Dendritic cell treated with granulocyte-macrophage colony-stimulating factor and Interleukin-4, amounts not matched to agents 40 ng/mL and 50 ng/mL, for 4 days (primary cell): Measurements from ENCODE around the gene CELF1.

Source experiments
- H3K27ac Mint-ChIP-seq: one replicate; pipeline ENCODE4 v1.8.0; 2022; ENCODE audit warnings: mild to moderate bottlenecking, mixed read lengths
- H3K27me3 Mint-ChIP-seq: one replicate; pipeline ENCODE4 v1.8.0; 2022; ENCODE audit warnings: mild to moderate bottlenecking, mixed read lengths
- H3K36me3 Mint-ChIP-seq: one replicate; pipeline ENCODE4 v1.8.0; 2022; ENCODE audit warnings: low read depth, mixed read lengths
- H3K4me1 Mint-ChIP-seq: one replicate; pipeline ENCODE4 v1.8.0; 2022; ENCODE audit warnings: low read depth, mixed read lengths
- H3K4me3 Mint-ChIP-seq: one replicate; pipeline ENCODE4 v1.8.0; 2022; ENCODE audit warnings: mild to moderate bottlenecking, moderate library complexity, mixed read lengths
- H3K9me3 Mint-ChIP-seq: one replicate; pipeline ENCODE4 v1.8.0; 2022; ENCODE audit warnings: mixed read lengths
- intact Hi-C: fragments of 100-400 bp; cut with micrococcal nuclease; formaldehyde crosslinking; loops from one replicate; pipeline ENCODE4 v1.15.0; 2022

Gene CELF1

DNA sequence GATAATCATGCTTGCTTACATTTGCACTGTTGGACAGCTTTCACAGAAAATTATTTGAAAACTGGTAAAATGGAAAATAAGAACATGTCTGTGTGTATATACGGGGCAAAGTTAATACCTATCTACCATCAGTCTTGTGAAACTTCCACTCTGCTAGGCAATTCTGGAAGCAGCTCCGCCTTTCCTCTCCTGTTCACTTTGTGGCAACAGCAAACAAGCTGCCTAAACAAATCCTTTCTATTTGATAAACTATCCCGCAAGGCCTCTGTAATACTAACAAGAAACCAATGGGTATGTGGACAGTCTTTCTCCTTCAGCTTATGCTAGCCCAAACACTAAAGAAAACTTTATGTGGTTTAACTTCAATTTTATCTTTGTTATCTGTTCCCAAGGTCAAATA is 64.8 kb downstream of the CELF1 start:
- Mint-ChIP-seq H3K9me3 (no peaks in the 10 kb centered on the region), H3K27ac (peak overlapping the region; percentile 51), H3K27me3 (no peaks in the 10 kb centered on the region), H3K36me3 (peaks cover 79% of the 10 kb centered on the region), H3K4me3 (no peak overlapping the region), H3K4me1 (peaks cover 43% of the 10 kb centered on the region)
- intact Hi-C loops: loop anchor here (5.0 kb wide), 1 partner anchor 129 kb away; no protein-coding TSS in a partner anchor

GRCh38 chr11:47487421-47487820 is 65.5 kb downstream of the CELF1 start:
- Mint-ChIP-seq H3K4me1 (peaks cover 37% of the 10 kb centered on the region), H3K36me3 (peaks cover 86% of the 10 kb centered on the region), H3K9me3 (no peaks in the 10 kb centered on the region), H3K4me3 (no peak overlapping the region), H3K27me3 (no peaks in the 10 kb centered on the region), H3K27ac (no peak overlapping the region)
- intact Hi-C loops: loop anchor here (5.0 kb wide), 1 partner anchor 130 kb away; no protein-coding TSS in a partner anchor

DNA sequence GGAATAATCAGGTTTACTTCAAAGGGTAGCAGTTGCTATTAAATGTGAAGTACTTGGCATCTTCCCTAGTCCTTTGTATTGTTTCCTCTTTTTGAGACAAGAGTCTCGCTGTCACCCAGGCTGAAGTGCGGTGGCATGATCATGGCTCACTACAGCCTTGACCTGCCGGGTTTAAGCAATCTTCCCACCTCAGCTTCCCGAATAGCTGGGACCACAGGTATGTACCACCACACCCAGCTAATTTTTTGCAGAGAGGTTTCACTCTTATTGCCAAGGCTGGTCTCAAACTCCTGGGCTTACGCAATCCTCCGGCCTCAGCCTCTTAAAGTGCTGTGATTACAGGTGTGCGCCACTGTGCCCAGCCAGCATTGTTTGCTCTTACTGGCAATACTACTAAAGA is 67.8 kb downstream of the CELF1 start:
- Mint-ChIP-seq H3K27ac (no peak overlapping the region), H3K4me3 (no peak overlapping the region)
- intact Hi-C loops: loop anchor here (5.0 kb wide), 1 partner anchor 132 kb away; no protein-coding TSS in a partner anchor

DNA sequence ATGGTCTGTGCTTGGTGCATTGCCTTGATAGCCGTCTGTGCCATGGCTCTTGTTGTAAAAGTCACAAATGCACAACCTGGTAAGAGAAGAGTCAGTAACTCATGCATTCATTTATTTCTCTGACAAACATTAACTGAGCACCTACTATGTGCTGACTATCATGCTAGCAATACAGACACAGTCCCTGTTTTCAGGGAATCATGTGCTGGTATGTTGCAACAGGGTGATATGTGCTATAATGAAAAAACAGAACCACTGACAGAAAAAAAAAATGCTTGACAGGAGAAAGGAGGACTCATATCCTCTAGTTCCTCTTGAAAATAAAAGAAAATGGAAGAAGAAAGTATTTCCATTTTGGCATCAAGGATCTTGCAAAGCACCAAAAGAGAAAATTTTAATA is 69.5 kb downstream of the CELF1 start:
- H3K4me3 Mint-ChIP-seq: no peak overlapping the region
- H3K27ac Mint-ChIP-seq: peak overlapping the region; percentile 66
- intact Hi-C loops: no loop called here
- peaks cover 34% of the 10 kb centered on the region for H3K4me1 Mint-ChIP-seq
- peaks cover 100% of the 10 kb centered on the region for H3K36me3 Mint-ChIP-seq
- no peaks in the 10 kb centered on the region for H3K9me3 Mint-ChIP-seq
- no peaks in the 10 kb centered on the region for H3K27me3 Mint-ChIP-seq

More for the DNA sequence above, 67.8 kb downstream of the CELF1 start:
- Mint-ChIP-seq H3K4me1 (peaks cover 27% of the 10 kb centered on the region), H3K27me3 (no peaks in the 10 kb centered on the region), H3K36me3 (peaks cover 100% of the 10 kb centered on the region), H3K9me3 (no peaks in the 10 kb centered on the region)

- peaks cover 48% of the 10 kb centered on the region for H3K4me1 Mint-ChIP-seq
- no peaks in the 10 kb centered on the region for H3K27me3 Mint-ChIP-seq
- intact Hi-C loops: no loop called here
- H3K27ac Mint-ChIP-seq: no peak overlapping the region
- no peaks in the 10 kb centered on the region for H3K9me3 Mint-ChIP-seq
- H3K36me3 Mint-ChIP-seq: peaks cover 100% of the 10 kb centered on the region
- no peak overlapping the region for H3K4me3 Mint-ChIP-seq
Observed at GRCh38 chr11:47480762-47481161, 72.2 kb downstream of the CELF1 start.

GRCh38 chr11:47478651-47479329 is 74.1 kb downstream of the CELF1 start:
- Mint-ChIP-seq H3K27ac (peak overlapping the region; percentile 7), H3K4me3 (no peak overlapping the region), H3K27me3 (no peaks in the 10 kb centered on the region), H3K4me1 (peaks cover 38% of the 10 kb centered on the region), H3K9me3 (no peaks in the 10 kb centered on the region), H3K36me3 (peaks cover 100% of the 10 kb centered on the region)
- intact Hi-C loops: no loop called here

DNA sequence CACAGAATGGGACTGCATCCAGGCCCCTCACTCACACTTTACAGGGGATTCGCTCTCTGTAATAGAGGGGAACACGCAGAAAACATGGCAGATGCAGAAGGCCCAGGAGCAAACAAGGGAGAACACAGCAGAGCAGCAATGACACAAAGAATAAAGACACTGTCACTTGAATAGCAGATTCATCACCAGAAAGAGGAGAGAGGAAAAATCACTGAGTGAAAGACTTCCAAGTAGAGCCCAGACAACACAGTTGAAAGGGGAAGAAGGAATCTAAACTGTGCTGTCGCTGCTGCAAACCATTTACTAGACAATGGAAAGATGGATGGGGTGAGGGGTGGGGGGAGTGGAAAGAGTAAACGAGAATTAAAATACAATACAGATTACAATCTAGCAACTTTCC is 75.2 kb downstream of the CELF1 start:
- intact Hi-C loops: no loop called here
- Mint-ChIP-seq H3K9me3 (no peaks in the 10 kb centered on the region), H3K36me3 (peaks cover 100% of the 10 kb centered on the region), H3K27me3 (no peaks in the 10 kb centered on the region), H3K4me3 (no peak overlapping the region), H3K4me1 (peaks cover 37% of the 10 kb centered on the region), H3K27ac (peak overlapping the region; percentile 72)

DNA sequence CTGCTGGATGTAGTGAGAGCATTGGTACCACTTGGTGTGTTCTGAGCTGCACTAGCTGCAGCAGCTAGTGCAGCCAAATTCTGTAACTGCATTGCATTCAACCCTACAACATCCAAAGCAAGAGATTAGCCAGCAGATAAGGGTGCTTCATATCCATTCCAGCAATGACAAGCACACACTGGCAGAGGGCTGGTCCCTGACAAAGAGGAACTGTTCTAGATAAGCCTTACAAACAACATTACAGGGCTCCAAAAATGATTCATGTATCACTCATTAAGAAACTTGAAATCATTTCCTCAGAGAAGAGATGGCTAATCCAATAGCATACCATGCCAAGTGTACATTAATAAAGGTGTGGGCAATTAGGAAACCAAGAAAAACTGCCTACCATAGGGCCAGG is 75.6 kb downstream of the CELF1 start:
- intact Hi-C loops: no loop called here
- Mint-ChIP-seq H3K4me3 (no peak overlapping the region), H3K27ac (peak overlapping the region; percentile 72), H3K4me1 (peaks cover 37% of the 10 kb centered on the region), H3K36me3 (peaks cover 100% of the 10 kb centered on the region), H3K9me3 (no peaks in the 10 kb centered on the region), H3K27me3 (no peaks in the 10 kb centered on the region)

- peaks cover 57% of the 10 kb centered on the region for H3K4me1 Mint-ChIP-seq
- no peaks in the 10 kb centered on the region for H3K9me3 Mint-ChIP-seq
- peak overlapping the region; percentile 34 for H3K27ac Mint-ChIP-seq
Observed at GRCh38 chr11:47470671-47471070, 82.3 kb downstream of the CELF1 start.

GRCh38 chr11:47469361-47470179 is 83.4 kb downstream of the CELF1 start:
- H3K27ac Mint-ChIP-seq: peak overlapping the region; percentile 28
- peaks cover 98% of the 10 kb centered on the region for H3K36me3 Mint-ChIP-seq
- no peaks in the 10 kb centered on the region for H3K27me3 Mint-ChIP-seq
- intact Hi-C loops: no loop called here
- no peak overlapping the region for H3K4me3 Mint-ChIP-seq
- H3K9me3 Mint-ChIP-seq: no peaks in the 10 kb centered on the region
- H3K4me1 Mint-ChIP-seq: peaks cover 52% of the 10 kb centered on the region

More at GRCh38 chr11:47470671-47471070, 82.3 kb downstream of the CELF1 start:
- H3K4me3 Mint-ChIP-seq: no peak overlapping the region
- intact Hi-C loops: no loop called here
- H3K36me3 Mint-ChIP-seq: peaks cover 100% of the 10 kb centered on the region
- no peaks in the 10 kb centered on the region for H3K27me3 Mint-ChIP-seq

DNA sequence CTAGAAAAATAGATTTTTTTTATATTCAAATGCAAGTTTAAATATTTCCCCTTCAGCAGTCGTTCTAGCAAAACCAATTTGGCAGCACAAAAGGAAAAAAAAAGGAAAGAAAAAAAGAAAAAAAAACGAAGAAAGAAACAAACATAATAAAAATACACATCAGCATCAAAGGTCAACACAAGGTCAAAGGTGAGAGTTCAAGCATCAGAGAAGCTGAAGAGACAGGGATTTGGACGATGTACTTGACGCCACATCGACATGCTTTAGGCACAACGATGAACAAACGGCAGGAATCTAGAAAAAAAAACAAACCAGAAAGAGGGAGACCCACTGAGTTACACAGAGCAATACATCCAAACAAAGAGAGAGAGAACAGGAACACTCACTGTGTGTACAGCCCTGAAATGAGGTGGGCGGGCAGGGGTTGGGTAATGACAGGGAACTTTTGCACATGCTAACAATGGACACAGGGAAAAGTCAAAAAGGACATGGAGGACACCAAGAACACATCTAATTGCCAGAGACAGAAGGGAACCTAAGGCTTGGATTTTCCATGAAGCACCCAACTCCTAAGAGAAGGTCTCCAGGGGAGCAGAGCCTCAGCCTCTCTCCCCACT is 84.2 kb downstream of the CELF1 start:
- intact Hi-C loops: no loop called here
- peaks cover 52% of the 10 kb centered on the region for H3K4me1 Mint-ChIP-seq
- H3K27ac Mint-ChIP-seq: peak overlapping the region; percentile 28
- H3K36me3 Mint-ChIP-seq: peaks cover 98% of the 10 kb centered on the region
- no peak overlapping the region for H3K4me3 Mint-ChIP-seq
- H3K27me3 Mint-ChIP-seq: no peaks in the 10 kb centered on the region
- H3K9me3 Mint-ChIP-seq: no peaks in the 10 kb centered on the region

GRCh38 chr11:47467357-47467756 is 85.6 kb downstream of the CELF1 start:
- Mint-ChIP-seq H3K27ac (peak overlapping the region; percentile 10), H3K4me1 (peaks cover 46% of the 10 kb centered on the region), H3K9me3 (no peaks in the 10 kb centered on the region), H3K27me3 (no peaks in the 10 kb centered on the region), H3K4me3 (no peak overlapping the region), H3K36me3 (peaks cover 98% of the 10 kb centered on the region)
- intact Hi-C loops: no loop called here

DNA sequence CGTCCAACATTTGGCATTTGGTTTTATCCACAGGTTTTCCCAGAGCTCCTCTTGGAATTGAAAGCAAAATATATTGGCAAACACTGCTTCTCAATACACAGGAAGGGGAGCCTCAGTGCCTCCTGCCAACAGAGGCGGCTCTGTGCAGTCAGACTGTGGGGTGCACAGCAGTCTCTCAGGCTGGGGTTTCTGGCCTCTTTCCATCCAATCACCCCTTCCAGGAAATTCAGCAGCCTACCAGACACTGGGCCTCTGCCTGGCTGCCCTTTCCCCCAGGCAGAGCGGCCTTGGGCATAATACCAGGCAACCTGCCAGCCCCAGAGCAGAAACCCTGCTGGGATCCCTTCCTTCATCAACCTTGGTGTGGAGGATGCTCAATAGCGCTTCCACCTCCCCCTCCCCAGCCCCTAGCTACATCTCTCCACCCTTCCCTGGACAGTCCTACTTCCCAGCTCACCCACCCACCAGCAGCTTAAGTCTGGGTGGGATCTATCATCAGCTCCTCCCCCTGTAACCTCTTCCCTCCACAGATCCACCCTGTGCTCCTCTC is 86.2 kb downstream of the CELF1 start:
- Mint-ChIP-seq H3K27me3 (no peaks in the 10 kb centered on the region), H3K4me1 (peaks cover 43% of the 10 kb centered on the region), H3K36me3 (peaks cover 98% of the 10 kb centered on the region), H3K4me3 (no peak overlapping the region), H3K9me3 (no peaks in the 10 kb centered on the region), H3K27ac (peak overlapping the region; percentile 10)
- intact Hi-C loops: no loop called here

GRCh38 chr11:47466201-47466600 is 86.7 kb downstream of the CELF1 start:
- H3K36me3 Mint-ChIP-seq: peaks cover 98% of the 10 kb centered on the region
- no peaks in the 10 kb centered on the region for H3K27me3 Mint-ChIP-seq
- H3K4me3 Mint-ChIP-seq: no peak overlapping the region
- peaks cover 40% of the 10 kb centered on the region for H3K4me1 Mint-ChIP-seq
- no peak overlapping the region for H3K27ac Mint-ChIP-seq
- intact Hi-C loops: no loop called here
- no peaks in the 10 kb centered on the region for H3K9me3 Mint-ChIP-seq
